GM12874 (cell line): ENCODE results near the gene SMARCD3.

Source experiments
- CTCF ChIP-seq: IDR thresholded peaks from 2 replicates; pipeline ENCODE4 v1.5.1; 2011; ENCODE audit warnings: low read depth, mild to moderate bottlenecking, control low read depth, low read length, moderate library complexity; ENCODE audit not compliant: insufficient read depth

SMARCD3 gene

GRCh38 chr7:151226560-151226874, 22.0 kb downstream of the SMARCD3 start:
- no peak for TF ChIP-seq CTCF

- no peak for TF ChIP-seq CTCF
Observed at GRCh38 chr7:151225948-151226510, 22.5 kb downstream of the SMARCD3 start.

- TF ChIP-seq CTCF: no peak
Observed at GRCh38 chr7:151223728-151224127, 24.8 kb downstream of the SMARCD3 start.

GRCh38 chr7:151218170-151218569, 30.3 kb downstream of the SMARCD3 start:
- no peak for TF ChIP-seq CTCF

- no peak for TF ChIP-seq CTCF
Observed at GRCh38 chr7:151215396-151215795, 33.1 kb downstream of the SMARCD3 start.

GRCh38 chr7:151213826-151214225, 34.7 kb downstream of the SMARCD3 start:
- no peak for TF ChIP-seq CTCF

GRCh38 chr7:151212626-151213025, 35.9 kb downstream of the SMARCD3 start:
- no peak for TF ChIP-seq CTCF
